Smooth muscle cell of the brain vasculature (primary cell): ENCODE data around the gene CLIC4.
A peak's percentile ranks its signal among the peaks of the same experiment; 100 is the strongest.
"Not testable (repeated sequence)": the region's sequence is repeated elsewhere in the genome, so short reads cannot be mapped to it uniquely, and the experiment has no call there.

Experiments
- DNase-seq: peaks from one replicate; pipeline ENCODE4 v3.0.0-alpha.2; 2012; ENCODE audit warnings: low read depth, low spot score

The CLIC4 gene

DNA sequence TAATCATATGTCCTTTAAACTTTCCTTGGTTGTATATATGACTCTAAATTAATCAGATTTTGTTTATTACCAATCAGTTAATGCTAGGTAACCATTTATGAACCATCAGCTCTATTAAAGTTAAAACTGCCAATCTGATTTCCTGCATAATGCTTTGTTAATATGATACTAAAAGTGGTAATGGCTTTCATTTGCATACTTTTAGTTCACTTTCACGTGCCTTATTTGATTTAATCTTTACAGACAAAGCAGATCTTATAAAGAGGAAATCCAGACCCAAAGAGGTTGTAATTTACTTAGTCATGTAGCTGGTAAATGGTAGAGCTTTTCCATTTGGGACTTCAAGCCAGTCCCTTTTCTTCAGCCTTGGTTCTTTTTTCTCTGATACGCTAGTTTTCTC is 61.3 kb downstream of the CLIC4 start:
- no peak for DNase-seq

DNA sequence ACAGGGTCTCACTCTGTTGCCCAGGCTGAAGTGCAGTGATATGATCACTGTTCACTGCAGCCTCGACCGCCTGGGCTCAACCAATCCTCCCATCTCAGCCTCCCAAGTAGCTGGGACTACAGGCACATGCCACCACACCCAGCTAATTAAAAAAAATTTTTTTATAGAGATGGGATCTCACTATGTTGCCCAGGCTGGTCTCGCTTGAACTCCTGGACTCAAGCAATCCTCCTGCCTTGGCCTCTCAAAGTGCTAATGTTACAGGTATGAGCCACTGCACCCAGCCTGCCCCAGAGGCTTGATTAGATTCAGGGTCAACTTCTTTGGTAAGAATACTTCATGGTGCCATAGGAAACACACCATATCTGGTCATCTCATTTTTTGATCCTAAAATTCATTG is 66.2 kb downstream of the CLIC4 start:
- DNase-seq: not testable (repeated sequence)

DNA sequence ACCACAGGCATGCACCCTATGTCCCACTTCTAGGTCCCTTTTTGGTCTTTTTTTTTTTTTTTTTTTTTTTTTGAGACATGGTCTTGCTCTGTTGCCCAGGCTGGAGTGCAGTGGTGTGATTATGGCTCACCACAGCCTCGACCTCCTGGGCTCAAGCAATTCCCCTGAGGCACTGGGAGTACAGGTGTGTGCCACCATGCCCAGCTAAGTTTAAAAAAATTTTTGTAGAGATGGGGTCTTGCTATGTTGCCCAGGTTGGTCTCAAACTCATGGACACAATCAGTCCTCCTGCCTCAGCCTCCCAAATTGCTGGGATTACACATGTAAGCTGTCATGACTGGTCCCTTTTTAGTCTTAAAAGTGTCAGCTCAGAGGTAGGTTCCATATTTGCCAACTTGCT is 75.0 kb downstream of the CLIC4 start:
- DNase-seq: not testable (repeated sequence)

DNA sequence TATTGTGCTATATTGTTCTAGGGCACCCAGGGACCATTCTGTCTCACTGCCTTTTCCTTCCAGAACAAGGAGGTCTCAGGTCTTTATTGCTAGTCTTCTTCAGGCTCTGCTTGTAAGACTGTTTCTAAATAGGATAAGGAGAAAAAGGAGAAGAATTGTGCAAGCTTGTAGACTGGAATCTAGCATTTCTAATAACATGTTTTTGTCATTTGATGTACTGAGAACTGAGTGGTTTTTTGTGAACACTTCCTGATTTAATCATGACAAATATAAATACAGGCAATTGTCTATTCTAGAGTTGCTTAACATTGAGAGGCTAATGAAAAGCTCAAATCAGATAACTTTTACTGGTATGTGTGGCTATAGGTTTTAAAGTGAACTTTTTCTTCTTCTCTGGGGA is 77.6 kb downstream of the CLIC4 start:
- no peak for DNase-seq

DNA sequence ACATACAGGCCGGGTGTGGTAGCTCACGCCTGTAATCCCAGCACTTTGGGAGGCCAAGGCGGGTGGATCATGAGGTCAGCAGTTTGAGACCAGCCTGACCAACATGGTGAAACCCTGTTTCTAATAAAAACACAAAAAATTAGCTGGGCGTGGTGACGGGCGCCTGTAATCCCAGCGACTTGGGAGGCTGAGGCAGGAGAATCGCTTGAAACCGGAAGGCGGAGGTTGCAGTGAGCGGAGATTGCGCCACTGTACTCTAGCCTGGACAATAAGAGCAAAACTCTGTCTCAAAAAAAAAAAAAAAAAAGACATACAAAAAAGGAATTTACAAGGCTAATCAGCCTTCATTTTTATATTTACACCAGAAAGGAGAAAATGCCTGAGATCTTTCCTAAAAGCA is 78.2 kb downstream of the CLIC4 start:
- not testable (repeated sequence) for DNase-seq

DNA sequence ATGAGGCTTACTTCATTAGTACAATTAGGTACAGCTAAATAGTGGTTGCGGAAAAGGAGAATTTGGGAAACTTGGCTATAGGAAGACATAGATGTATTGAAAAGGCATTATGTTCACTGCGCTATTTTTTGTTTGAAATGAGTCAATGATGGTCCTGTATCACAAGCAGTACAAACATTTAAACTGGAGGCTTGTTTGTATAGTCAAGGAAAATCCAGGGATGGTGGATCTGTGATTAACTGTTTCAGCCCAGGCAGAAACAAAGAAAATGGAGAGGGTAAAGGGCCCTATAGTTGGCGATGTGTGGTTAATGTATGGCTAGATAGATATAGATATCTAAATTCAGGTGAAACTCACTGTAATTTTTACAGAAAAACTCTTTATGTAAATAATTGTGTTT is 79.9 kb downstream of the CLIC4 start:
- no peak for DNase-seq

DNA sequence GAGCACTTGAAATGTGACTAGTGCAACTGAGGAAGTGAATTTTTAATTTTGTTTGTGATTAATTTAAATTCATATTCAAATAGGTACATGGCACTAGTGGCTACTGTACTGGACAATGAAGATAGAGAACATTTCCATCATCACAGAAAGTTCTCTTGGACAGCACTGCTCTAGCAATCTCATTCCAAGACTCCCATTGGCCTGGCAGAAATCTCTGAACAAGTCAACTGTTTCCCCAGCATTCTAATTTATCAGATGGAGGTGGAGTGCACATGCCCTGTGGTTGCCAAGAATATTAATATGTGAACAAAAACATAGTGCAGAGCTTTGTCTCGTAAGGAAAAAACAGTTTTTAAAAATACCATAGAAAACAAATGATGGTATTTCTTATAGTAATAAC is 81.3 kb downstream of the CLIC4 start:
- DNase-seq: no peak

DNA sequence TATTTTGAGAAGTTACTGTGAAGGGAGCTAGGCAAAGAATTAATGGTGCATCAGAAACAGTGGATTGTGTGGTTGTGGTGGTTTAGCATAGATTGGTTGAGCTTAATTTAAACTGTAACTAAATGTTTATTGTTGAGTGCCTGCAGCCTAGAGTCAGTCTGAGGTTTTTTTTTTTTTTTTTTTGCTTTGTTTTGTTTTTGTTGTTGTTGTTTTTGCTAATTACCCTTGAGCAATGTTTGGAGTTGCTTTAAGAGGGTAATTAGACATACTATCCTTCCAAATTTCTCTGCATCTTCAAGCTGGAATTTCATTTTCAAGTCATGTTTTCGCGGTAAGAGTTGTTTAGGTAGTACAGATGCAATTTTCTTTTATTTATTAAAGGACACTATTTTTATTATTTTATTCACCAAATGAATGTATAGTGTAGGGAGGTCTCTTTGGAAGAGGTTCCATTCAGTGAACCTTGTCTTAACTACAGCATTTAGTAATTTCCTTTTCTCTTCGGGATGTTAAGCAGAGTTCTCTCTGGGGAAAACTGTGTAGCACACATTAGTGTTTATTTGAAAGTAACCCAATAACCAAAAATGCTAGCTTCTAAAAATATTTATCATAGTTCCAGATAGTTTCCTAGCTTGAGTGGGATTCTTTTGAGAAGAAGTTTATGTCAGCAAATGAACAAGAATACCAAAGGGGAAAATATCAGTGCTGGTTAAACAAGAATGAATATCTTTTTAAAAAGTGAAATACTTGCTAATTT is 82.3 kb downstream of the CLIC4 start:
- peak; percentile 15 for DNase-seq

DNA sequence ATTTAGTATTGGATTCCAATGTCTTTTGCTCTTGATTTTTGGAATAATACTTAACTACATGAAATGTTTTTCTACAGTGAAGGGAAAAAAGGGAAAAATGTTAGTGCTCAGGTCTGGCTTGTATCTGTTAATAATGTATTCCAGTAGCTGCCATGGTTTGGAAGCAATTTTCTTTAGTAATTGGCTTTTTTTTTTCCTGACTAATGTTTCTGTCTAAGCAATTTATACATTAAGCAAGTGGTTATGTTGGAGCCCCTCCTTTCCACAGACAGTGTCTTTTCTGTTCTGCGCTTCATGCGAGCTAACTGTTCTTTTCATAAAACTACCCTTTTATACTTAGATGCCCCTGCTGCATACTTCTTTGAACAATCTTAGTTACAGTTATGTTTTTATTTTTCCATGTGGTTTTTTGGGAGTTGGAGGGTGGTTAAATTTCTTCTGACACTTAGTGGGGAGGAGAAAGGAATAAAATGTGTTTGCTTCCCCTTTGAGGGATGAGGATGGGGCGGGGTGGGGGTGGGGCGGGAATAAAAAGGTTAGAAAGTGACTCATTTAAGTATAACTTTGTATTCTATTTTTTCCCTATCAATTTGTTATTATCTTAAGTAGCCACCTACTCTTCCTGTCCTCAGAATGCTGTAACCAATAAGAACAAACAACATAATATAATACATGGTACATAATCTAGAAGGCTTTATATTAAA is 83.1 kb downstream of the CLIC4 start:
- DNase-seq: no peak

DNA sequence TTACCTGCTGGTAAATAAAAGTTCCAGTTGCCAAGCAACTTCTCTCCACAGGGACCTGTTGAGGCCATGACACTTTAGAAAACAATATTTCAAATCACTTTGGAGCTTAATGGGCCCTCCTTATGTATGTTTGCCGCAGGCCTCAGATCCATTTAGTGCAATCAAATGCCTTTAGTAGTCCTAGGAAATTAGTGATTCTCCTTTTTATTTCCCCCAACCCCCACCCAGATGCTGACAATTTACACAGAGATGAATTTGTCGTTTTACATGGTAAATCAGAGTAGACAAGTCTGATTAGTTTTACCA is 83.6 kb downstream of the CLIC4 start:
- no peak for DNase-seq

DNA sequence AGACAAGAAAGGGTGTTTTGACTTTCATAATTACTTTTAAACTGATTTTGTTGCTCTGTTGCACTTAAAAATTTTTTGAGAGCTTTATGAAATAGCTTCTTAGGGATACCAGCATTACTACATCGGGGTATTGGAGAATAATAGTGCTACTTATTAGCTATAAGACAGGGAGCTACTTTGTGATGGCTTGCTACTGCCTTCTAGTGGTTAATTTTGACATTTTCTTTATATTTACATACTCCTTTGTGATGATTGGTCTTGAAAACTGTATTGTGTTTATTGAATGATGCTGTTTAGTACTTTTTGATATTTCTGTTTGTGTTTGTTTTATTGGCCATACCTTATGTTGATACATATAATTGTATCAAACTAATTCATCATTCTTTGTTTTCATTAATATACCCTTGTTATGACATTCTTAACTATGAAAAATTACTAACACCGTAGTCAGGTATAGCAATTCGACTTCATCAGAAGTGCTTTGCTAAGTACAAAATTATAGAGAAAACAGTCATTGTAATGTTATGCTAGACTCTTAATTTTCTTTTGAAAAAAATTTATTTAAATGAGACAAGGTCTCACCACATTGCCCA is 85.5 kb downstream of the CLIC4 start:
- DNase-seq: peak; percentile 52

DNA sequence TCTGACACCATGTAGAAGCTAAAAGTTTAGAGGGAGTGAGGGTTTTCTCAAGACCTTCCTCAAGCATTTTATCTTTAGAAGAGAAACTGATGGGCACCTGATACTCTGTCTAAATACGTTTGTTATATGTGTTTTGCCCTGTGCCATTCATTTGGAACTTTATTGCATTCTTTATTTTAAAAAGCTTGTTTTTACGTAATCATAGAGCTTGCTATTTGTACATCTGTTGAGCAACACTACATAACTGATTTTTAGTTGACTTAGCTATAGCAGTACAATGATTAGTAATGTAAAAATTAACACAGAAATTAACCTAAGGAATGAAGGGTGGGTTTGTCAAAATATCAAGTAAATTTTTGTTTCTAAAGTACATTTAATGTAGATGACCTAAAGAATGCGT is 96.3 kb downstream of the CLIC4 start:
- DNase-seq: no peak

DNA sequence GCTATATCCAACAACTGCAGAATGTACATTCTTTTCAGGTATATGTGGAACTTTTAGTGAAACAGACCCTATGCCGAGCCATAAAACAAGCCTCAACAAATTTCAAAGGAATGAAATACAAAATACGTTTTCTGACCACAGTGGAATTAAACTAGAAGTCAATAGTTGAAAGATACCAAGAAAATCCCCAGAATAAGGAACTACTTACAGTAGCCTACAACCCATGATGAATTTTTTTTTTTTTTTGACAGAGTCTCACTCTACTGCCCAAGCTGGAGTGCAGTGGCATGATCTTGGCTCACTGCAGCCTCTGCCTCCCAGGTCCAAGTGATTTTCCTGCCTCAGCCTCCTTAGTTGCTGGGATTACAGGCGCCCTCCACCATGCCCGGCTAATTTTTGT is 101.4 kb downstream of the CLIC4 start:
- DNase-seq: no peak

DNA sequence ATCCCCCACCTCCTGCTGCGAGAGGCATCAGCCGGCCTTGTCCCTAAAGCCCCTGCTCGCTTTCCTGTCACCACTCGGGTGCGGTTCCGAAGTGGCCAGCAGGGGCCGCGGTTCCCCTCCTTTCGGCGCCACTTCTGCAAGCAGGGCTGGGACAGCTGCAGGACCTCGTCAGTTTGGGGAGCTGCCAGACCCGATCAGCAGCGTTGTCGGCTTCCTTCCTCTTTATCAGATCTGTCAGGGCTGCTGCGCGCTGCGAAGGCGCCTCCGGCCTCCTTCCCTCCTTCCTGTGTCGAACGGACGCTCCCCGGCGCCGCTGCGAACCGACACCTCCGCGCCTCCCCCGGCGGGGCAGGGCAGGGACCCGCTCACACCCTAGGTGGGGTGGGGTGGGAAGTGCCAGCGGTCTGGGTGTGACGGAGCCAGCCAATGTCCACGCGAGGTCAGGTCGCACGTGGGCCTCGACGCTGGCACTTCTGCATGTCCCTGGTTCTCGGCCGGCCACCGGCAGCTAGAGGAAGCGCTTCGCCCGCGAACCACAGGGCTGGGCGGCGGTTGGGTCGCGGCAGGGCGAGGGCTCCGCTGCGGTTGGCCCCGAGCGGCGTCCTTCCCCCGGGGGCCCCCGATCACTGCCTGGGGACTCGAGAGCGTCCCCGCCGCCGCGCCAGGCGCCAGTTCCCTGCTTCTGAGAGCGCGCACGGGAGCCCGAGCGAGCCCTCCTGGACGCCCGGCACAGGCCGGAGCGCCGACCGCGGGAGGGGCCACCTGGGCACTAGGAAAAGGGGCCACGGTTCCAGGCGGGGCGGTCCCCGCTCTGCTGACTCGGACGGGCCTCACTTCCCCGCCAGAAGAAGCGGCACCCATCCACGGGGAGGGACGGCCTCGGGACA is 103.0 kb downstream of the CLIC4 start:
- peak; percentile 52 for DNase-seq

DNA sequence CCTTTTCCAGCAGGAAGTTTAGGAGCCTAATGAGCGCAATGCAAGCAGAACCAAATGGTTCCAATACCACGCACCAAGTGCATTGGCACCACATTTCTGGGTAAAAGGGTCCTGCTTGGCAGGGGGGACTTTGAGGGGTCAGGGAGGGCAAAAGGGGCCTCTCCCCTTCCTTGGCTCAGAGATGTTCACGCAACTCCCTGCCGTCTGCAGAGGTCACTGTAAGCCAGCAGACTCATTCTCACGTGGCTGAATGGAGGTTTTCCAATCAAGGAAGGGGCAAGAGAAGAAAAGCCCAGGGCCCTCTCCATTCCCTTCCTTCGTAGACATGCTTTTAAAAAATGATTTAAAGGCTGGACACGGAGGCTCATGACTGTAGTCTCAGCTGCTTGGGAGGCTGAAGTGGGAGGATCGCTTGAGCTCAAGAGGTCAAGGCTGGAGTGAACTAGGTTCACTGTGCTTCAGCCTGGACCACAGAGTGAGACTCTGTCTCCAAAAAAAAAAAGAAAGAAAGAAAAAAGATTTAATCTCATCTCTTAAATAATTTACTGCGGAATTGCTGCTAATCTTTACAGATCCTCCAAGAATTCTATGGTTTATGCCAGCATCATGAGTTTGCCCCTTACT is 104.5 kb downstream of the CLIC4 start:
- no peak for DNase-seq

DNA sequence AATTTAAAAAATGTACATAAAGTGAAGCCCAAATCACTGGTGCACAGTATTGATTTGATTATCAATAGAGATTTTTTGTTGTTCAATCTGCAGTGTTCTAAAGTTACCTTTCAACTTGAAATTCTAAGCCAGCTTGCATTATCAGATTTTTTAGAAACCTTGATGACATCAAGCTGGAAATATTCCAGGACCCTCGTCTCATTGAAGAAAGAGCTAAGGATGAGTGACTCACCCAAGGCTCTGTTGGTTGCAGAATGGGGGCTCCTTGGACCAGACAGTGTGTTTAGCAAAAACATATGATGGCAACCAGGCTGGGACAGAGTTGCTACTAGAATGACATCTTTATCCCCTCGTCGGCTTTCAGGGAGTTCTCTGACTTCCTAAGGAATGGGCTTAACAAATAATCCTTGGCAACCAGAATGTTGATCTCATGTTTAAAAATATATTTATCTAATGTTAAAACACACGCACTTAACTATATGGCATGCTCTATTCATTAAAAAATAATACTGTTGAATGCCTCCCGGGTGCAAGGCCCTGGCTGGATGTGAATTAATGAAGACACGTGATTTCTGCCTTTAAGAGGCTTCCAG is 105.2 kb downstream of the CLIC4 start:
- no peak for DNase-seq

DNA sequence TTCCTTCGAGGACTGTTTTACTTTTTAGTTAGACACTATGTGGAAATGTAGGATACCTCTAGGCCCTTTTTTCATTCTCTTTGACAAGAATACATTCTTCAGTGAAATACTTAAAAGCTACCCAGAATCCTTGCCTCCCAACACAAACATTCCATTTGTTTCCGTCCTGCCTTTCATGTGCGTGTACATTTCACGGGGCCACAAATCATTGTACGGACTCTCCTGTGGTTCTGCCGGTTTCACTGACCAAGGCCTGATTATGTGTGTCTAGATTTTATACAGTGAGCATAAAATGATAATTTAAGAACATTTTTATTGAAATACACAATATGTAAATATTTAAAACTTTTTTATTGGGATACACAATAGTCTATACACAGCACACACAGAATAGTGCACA is 108.4 kb downstream of the CLIC4 start:
- DNase-seq: no peak

DNA sequence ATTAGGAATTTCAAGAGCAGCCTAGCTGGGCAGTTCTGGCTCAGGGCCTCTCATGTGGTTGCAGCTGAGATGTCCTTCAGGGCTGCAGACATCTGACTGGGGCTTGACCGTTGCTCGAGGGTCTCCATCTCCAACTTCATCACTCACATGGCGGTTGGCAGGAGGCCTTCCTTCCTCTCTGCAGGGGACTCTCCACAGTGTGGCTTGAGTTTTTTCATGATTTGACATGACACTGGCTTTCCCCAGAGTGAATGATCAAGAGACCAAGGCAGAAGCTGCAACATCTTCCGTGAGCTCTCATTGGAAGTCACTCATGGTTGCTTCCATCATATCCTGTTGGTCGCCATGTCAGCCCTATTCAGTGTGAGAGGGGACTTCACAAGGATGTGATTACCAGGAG is 110.2 kb downstream of the CLIC4 start:
- DNase-seq: no peak

DNA sequence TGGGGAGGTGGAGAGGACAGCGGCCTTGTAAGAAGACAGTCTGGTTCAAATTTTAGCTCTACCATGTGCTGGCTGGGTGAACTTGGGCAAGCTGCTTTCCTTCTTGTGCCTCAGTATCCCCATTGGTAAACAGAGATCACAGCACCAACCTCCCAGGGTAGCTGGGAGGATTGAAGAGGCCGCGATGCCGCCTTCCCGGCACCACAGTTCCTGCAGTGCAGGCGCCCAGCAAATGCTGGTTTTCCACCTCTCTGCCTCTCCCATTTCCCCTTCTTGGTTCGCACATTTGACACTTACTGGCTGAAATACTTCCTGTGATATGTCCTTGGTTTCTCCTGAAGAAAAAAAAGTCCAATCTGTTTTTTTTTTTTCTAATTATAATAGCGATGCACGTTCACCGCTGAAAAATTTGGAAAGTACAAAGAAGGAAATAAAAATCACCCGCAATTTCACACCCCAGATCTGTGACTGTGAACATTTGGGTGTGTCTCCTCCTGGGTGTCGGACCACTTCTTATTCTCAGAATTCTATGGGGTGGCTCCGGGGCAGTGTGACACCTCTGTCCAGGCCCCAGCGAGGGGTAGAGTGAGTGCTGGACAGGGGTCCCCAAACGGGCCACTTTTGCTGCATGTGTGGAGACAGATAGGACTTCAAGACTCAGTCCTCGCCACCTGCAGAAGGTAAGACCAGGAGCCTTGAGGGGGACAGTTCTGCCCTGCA is 111.7 kb downstream of the CLIC4 start:
- DNase-seq: no peak

DNA sequence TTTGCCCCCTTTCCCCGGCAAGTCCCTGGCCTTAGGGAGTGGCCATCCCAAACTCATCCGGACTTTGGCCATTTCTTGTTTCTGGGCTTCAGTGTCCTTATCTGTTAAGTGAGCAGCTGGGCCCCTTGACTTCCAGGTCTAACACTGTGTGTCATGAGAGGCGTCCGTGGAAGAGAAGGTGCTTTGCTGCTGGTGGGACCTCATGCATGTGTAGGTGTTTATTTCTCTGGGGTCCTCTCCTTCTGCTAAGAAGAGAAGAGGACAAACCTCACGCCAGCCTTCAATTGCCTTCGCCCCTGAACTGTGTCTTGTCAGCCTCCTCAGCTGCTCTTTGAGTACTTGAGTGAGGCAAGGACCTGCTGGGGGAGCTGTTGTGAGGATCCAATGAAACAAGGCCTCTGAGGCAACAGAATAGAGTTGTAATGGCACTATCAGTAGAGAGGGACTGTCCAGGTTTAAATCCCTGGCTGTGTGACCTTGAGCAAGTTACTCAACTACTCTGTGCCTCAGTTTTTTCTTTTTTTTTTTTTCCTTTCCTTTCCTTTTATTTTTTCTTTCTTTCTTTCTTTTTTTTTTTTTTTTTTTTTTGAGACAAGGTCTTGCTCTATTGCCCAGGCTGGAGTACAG is 112.4 kb downstream of the CLIC4 start:
- no peak for DNase-seq
